HG03103 (cell line): ENCODE measurements around the gene CTRB2.
"Not testable (repeated sequence)": the region's sequence is repeated elsewhere in the genome, so short reads cannot be mapped to it uniquely, and the experiment has no call there.

Experiments
- ATAC-seq: cut with Tn5 transposase; IDR thresholded peaks from one replicate; pipeline ENCODE4 v1.9.1; 2021; ENCODE audit warnings: low read depth; ENCODE audit not compliant: unreplicated experiment

Gene CTRB2

DNA sequence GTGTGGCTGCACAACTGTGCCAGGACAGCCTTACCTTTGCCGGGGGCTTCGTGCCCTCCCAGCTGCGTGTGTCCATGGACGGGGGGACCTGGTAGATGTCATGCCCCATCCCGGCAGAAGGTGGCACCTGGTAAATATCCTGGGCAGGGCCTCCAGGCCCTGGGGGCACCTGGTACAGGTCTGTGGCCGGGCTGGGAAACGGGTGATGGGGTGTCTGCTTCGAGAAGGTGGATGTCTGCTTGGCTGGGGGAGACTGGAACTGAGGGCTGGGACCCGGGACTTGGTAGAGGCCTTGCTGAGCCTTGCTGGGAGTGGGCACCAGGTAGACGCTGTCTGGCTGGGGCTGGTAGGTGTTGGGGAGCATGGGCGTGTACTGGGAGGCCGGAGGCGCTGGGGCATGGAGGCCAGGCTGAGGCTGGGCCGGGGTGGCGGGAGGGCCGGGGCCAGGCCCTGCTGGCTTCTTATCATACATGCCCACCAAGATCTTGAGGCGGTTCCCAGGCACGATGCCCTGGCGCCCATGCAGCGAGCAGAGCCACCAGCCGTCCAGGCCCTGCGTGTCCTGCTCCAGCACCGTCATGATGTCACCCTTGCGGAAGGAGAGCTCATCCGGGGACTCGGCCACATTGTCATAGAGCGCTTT is 35.6 kb upstream of the CTRB2 start:
- ATAC-seq = not testable (repeated sequence)

DNA sequence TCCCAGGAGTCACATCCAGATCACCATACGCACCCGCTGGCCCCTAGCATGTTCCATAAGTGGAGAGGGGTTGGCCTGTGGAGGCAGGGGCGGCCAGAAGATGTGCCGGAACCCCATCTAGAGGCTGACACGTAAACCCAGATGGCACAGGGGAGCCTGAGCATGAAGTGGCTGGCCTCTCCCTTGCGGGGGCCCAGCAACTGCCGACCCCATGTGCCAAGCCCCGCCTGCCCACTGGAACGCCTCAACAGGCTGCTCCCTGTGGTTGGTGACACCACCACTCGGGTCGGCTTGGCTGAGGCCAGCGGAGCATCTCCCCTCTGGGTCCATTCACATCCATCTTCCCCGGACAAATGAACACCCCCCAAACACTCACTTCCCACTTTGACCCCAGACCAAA is 35.0 kb upstream of the CTRB2 start:
- ATAC-seq = no peak

DNA sequence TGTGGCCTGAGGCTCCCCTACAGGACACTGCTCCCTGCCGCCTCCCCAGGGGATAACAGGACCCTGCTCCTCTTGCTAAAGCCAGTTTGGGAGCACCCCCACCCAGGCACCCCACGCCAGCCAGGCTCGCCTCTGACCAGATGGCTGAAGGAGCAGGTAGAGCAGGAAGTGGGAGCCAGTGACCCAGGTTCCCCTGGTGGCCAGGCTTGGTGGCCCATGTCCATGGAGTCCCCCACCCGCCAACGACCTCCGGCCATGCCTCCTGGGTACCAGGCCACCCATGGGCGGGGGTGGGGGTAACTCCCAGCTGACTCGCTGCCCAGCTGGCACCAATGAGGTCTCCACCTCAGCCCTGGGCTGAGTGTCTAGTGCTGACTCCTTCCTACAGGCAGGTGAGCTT is 34.5 kb upstream of the CTRB2 start:
- ATAC-seq = no peak

DNA sequence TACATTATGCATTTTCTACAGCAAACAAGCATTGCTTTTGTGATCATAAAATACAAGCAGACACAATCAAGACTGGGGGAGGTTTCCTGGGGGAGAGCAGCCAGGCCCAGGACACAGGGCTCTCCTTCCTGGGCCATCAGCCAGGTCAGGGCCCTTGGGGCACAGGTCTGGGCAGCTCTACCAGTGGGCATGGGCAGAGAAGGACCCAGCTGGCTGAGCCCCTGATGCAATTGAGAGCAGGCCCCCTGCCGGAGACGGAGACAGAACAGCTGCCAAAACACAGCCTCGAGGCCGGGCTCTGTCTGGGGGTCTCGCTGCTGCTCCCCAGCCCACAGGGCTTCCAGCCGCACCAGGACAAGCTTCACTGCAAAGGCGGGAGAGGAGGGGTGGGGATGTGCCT is 33.7 kb upstream of the CTRB2 start:
- not testable (repeated sequence) for ATAC-seq

DNA sequence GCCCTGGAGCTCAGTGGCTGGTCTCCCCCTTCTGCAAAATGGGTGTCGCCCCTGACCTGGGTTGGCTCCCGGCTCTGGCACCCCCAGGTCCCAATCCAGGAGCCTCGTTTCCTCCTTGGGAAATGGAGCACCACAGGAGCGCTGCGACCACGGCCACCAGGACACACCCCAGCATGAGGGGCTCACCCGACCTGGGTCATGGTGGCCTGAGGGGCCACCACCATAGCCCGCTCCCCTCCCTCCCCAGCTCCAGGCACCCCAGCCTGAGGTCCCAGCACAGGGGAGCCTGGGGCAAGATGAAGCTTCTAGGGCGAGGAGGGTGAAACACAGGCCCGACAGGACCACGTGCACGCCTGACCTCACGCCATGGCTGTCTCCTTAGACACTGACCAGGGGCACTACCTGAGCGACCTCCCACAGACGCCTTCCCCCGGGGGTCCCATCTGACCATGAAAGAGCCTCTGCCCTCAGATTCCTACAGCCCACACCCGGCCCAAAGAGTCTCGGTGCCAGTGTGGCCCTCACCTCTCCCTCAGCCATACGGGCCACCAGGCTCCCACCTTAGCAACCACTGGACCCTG is 32.7 kb upstream of the CTRB2 start:
- ATAC-seq = no peak

DNA sequence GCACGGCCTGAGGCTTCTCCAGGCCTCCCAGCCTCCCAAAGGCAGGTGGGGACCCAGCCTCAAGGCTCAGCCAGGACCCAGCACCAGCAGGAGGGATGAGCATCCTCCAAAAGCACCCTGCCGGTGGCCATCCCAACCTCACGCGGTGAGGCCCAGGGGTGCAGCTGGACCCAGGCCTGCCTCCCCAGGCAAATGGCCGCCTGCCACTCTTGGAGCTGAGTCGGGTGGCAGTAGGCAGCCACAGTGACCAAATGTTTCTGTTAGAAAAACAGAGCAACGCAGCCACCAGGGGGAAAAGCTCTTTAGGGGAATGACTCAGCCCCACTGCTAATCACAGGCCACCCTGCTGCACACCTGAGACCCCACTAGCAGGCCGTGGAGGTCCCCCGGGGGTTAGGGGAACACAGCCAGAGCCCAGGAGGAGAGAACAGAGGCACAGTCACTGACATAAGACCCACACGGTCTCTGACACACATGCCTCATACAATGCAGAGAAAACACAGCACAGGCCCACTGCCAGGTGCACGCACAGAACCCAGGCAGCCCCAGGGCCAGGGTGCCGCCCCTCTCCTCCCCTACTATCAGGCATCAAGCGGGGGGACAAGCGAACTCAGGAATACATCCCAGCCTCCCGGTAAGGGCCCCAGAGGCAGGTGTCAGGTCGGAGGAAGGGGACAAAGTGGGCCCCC is 32.0 kb upstream of the CTRB2 start:
- ATAC-seq = no peak

DNA sequence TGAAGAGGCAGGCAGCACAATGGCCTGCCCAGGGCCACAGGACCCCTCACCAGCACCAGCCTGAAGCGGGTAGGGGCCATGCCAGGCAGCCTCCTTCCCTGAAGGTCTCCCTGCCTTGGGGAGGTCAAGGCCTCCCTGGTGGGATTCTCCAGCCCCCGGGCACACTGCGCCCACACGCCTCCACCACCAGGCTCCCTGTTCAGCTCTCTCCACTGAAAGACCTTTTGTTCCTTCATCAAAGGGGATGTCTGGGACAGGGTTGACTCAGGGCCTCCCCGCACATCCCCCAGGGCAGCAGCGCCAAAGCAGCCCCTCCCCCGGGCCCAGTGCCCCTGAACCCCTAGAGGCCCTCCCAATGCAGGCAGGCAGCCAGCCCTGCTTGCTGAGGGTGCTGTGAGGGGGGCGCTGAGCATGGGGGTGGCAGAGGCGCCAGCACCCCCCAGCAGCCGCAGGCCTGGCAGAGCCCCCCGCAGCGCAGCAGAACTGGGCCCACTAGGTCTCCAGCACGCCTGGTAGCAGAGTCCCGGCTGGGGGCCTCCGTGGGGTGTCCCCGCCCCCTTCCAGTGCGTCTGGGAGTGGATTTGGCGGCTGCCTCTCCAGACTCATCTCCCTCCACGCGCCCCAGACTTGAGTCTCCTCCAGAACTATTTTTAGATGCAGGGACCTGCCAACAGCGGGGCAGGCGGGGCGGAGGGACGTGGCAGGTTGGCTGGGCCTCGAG is 31.3 kb upstream of the CTRB2 start:
- ATAC-seq = no peak

DNA sequence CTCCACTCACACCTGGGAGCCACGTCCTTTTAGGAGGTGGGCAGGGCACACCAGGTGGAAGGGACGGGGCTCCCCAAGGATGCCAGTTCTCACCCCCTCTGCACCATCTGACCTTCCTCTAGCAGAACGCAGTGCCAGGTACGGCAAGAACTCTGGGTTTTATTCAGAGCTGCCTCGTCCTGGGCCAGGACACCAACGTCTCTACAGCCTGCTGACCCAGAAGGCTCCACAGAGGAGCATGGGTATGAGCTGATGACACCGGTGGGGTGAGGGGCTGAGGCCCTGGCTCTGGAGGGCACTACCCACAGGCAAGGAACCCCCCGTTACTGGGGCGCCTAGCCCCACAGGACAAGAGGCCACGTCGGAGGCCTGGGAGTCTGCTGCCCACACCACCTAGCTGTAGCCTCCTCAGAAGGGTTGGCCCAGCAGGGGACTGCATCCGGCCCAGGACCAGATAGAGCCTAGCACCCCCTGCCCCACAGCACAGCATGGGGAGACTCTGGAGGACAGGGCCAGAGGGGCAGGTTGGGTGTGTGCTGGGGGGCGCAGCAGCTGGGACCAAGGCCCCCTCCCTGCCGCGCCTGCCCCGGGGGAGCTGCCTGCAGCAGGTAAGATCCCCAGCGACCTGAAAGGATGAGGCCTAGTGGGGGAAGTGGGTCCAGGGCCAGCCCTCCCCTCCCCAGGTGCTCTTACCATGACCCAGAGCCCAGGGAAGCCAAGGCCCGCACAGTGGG is 30.6 kb upstream of the CTRB2 start:
- no peak for ATAC-seq

DNA sequence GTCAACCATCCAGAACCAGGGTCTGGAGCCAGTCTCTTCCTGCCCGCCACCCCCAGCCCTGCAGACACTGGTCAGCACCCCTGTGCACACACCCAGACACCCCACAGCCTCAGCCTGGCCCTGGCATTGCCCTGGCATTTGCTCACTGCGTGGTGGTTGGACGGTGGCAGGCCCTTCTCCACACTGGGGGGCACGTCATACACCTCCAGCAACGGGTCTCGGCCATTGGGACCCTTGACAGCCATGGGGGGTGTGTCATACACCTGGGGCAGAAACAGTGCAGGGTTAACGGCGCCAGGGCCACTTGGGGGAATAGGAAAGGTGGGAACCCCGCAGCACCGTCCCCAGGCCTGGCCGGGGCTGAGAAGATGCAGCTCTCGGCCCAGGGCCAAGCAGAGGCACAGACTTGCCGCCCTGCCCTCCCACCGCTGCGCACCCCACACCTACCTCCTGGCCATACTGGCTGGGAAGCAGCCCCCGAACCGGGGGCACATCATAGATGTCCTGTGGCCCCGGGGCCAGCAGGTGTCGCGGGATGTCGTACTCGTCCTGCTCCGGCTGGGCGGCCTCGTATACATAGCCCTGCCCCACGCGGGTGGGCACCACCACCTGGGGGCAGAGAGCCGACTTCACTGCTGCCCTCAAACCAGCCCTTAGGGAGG is 29.9 kb upstream of the CTRB2 start:
- no peak for ATAC-seq

DNA sequence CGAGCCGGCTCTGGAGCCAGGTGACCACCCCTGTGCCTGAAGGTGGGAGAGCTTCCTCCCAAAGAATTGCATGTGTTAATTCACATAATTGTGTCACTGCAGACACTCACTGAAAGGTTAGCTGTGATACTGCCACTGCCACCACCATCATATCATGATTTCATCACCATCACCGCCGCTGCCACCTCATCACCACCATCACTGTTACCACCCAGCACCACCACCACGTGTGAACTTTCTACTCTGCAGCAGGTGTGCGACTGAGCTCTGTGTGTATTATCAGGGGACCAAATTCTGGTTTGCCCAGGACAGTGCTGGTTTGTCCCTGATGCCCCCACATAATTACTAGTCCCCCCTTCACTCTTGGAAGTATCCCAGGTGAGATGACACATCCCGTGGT is 29.3 kb upstream of the CTRB2 start:
- no peak for ATAC-seq

DNA sequence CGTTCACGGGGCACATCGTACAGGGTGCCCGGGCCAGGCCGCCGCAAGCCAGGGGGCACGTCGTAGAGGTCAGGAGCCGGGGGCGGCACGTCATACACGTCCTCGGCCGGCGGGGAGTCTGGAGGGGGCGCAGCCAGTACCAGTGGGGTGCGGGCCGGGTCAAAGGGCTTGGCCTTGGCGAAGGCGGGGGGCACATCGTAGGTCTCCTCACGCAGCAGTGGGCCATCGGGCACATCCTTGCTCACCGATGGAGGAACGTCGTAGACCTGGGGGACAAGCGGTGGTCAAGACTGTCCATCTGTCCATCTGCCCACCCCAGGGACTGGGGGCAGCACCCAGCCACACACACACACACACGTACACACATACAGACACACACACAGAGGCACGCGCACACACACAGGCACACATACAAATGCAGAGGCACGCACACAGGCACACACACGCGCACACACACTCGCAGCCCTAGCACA is 28.8 kb upstream of the CTRB2 start:
- ATAC-seq = no peak

DNA sequence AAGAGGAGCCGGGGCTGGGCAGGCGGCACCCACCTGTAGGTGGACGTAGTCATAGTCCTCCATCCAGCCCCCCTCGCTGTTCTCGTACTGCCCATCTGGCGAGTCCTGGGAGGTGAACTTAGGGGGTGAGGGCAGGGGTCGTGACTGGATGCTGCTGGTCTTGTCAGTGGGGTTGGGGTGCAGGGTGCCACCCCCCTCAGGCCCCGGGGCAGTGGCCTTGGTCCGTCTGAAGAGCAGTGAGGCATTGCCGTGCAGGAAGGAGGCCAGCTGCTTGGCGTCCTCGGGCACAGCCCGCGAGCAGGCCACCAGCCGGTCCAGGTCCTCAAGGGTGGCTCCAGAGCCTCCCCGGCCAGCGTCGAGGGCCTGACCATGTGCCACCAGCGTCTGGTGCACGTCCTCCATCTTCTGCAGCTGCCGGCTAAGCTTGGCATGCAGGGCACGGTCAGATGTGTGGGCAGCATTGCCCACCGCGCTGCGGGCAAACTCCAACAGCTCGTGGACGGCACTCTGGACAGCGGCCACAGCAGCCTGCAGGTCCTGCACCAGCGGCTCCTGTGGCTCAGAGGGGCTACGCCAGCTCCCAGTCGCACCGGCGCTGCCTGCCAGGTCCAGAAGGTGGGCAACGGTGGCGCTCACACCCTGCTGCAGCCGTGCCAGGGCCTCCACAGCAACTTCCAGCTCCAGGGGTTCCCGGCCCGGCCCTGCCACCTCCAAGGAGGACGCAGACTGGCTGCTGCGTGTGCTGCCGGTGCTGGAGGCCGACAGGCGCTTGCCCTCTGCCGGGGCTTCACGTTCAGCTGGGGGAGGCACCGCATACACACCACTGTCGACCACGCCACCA is 28.1 kb upstream of the CTRB2 start:
- ATAC-seq = no peak

DNA sequence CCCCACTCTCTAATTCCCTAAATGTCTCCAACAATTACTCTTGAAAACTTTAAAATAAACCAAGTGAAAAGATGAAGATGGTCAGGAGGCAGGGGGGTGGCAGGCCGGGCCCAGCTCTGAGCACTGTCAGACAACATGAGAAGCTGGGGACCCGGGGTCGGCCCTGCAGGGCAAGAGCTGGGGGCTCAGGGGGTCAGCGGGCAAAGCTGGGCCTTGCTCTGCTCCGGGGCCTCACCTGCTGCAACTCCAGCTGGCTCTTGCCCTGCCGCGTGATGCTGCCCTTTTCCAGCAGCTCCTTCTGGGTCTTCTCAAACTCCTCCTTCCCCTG is 26.6 kb upstream of the CTRB2 start:
- ATAC-seq = no peak

DNA sequence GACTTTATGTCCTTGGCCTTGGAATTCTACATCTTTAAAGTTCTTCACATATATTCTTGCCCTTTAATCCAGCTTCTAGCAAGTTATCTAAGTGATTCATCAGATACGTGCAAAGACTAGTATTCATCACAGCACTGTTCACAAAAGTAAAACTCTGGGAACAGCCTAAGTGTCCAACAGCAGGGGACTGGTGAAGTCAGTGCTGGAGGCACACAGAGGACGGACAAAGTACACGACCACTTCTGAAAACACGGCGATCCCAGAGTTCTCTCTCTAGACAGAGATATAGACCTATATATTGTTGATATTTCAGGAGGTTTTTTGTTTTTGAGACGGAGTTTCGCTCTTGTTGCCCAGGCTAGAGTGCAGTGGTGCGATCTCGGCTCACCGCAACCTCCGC is 24.6 kb upstream of the CTRB2 start:
- no peak for ATAC-seq

DNA sequence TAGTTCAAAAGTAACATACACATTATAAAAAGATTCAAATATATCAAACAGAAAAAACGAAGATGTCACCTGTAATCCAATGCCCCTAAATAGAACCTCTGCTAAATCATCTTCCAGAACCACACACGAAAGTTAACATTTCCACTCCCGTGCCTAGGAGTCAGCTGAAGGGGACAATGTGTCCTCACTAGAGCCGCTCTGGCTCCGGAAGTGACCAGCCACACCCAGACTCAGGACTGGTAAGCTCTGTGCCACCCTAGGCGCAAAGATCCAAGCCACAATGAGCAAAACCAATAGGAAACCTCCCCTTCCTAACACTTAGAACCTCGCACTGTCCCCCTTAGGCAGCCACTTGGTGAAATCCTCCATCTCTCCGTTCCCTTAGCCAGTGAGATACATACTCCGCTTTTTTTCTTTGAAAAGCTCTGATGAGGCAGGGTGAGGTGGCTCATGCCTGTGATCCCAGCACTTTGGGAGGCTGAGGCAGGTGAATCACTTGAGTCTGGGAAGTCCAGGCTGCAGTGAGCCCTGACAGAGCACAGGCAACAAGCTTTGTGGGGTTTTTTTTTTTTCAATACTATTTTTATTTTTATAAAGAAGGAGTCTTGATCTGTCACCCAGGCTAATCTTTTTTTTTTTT is 23.6 kb upstream of the CTRB2 start:
- no peak for ATAC-seq

DNA sequence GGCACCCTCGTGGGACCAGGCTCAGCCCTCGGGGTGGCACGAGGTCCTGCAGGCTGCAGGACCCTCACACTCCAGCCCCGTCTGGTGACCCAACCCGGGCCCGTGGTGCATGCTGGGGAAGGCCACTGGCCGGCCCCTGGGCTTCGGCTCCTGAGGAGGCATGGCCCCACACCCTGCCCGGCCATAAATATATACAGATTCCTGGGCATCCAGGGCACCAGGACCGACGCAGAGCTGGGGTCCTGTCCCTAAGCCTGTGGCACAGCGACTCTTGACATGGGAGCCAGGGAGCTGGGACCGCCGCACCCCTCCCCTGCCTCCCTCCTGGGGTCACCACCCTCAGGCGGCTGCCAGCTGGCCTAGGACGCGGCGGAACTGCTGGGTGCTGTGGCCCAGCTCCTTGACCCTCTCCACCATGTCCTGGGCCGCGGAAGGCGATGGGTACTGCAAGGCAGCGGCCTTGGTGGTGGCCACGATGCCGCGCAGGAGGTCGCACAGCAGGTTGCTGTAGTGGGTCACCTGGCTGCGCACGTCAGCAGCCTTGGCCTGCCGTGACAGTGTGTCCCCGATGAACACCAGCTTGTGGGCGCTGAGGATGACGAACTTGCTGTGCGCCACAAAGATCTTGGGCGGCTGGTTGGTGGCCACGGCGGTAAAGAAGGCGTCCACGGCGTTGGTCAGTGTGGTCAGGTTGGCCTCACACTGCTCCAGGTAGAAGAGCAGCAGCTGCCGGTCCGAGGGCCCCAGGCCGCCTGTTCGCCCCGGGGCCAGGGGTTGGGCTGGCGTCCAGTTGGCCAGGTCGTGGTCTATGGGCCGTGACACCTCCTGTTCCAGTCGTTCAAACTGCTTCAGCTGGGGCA is 22.4 kb upstream of the CTRB2 start:
- no peak for ATAC-seq

DNA sequence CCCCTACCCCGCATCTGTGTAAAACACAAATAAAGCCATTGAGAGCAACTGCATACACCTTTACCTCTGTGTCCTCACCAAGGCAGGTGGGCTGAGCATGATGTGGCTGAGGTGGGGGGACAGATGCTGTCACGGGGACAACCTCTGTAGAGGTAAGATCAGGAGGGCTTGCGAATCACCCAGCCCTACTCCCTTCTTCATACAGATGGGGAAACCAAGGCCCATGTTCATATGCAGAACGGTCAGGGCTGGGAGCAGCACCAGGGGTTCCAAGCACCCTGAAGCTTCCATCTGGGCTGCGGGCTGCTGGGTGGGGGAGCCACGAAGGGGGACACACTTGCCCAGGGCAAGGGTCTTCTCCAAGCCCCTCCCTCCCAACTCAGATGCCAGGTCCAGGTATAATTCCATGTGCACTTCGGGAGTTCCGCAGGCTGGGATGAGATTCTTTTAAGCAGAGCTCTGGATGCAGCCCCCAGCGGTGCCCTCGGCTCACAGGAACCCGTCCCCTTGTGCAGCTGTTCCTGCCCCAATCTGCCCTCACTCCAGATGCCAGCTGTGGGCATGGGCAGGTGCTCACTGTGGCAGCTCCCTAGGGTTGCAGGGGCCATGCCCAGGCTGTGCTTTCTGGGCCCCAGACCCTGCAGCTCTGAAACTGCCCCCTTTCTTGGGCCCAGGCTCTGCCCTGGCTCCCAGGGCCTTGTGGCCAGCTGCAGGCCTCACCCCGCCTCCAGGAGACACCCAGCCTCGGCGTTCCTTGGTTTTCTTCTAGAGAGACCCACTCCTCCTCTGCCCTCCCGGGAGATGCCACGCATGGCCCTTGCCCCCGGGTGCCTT is 21.4 kb upstream of the CTRB2 start:
- no peak for ATAC-seq
